Mesendoderm (in vitro differentiated cells): ENCODE results near the gene CDCP2.
A peak's percentile ranks its signal among the peaks of the same experiment; 100 is the strongest.

ENCODE experiments used
- DNase-seq: peaks from one replicate; pipeline ENCODE4 v3.0.0; 2013
- H2AK5ac ChIP-seq: 2 replicates; pipeline ENCODE4 v1.6.1; 2013; ENCODE audit warnings: low read length, inconsistent platforms
- H2BK120ac ChIP-seq: 2 replicates; pipeline ENCODE4 v1.6.1; 2013; ENCODE audit warnings: low read depth, mild to moderate bottlenecking, low read length, moderate library complexity, mixed read lengths
- H2BK15ac ChIP-seq: replicated peaks from 2 replicates; pipeline ENCODE4 v1.6.1; 2013; ENCODE audit warnings: low read depth, mild to moderate bottlenecking, moderate library complexity
- H2BK5ac ChIP-seq: 2 replicates; pipeline ENCODE4 v1.6.1; 2013; ENCODE audit warnings: low read length, inconsistent platforms
- H3K18ac ChIP-seq: 2 replicates; pipeline ENCODE4 v1.6.1; 2013; ENCODE audit warnings: mild to moderate bottlenecking, low read length, mixed read lengths
- H3K23ac ChIP-seq: one replicate; pipeline ENCODE4 v1.6.1; 2013; ENCODE audit warnings: low read length
- H3K27ac ChIP-seq: 2 replicates; pipeline ENCODE4 v1.5.1; 2013; ENCODE audit warnings: low read depth, mild to moderate bottlenecking, inconsistent platforms, low read length, moderate library complexity
- H3K27me3 ChIP-seq: 2 replicates; pipeline ENCODE4 v1.6.1; 2013; ENCODE audit warnings: low read length, control low read depth, mild to moderate bottlenecking, inconsistent platforms; ENCODE audit not compliant: insufficient read depth, poor library complexity
- H3K36me3 ChIP-seq: 2 replicates; pipeline ENCODE4 v1.6.1; 2013; ENCODE audit warnings: low read length, inconsistent platforms; ENCODE audit not compliant: control insufficient read depth, insufficient read depth
- H3K4ac ChIP-seq: one replicate; pipeline ENCODE4 v1.6.1; 2013; ENCODE audit warnings: low read depth, mild to moderate bottlenecking, low read length, moderate library complexity
- H3K4me1 ChIP-seq: 2 replicates; pipeline ENCODE4 v1.6.1; 2013; ENCODE audit warnings: low read depth, low read length, inconsistent platforms; ENCODE audit not compliant: control insufficient read depth
- H3K4me2 ChIP-seq: 2 replicates; pipeline ENCODE4 v1.6.1; 2013; ENCODE audit warnings: low read length
- H3K4me3 ChIP-seq: 2 replicates; pipeline ENCODE4 v1.5.1; 2013; ENCODE audit warnings: mild to moderate bottlenecking, low read length
- H3K56ac ChIP-seq: one replicate; pipeline ENCODE4 v1.6.1; 2013; ENCODE audit warnings: low read length
- H3K79me1 ChIP-seq: 2 replicates; pipeline ENCODE4 v1.6.1; 2013; ENCODE audit warnings: low read length, inconsistent platforms
- H3K79me2 ChIP-seq: 2 replicates; pipeline ENCODE4 v1.6.1; 2013; ENCODE audit warnings: mild to moderate bottlenecking, low read length; ENCODE audit not compliant: control insufficient read depth, insufficient read depth
- H3K9ac ChIP-seq: 2 replicates; pipeline ENCODE4 v1.6.1; 2013; ENCODE audit warnings: low read length, inconsistent platforms
- H4K5ac ChIP-seq: one replicate; pipeline ENCODE4 v1.6.1; 2013; ENCODE audit warnings: low read length
- H4K8ac ChIP-seq: one replicate; pipeline ENCODE4 v1.6.1; 2013; ENCODE audit warnings: low read depth, mild to moderate bottlenecking, control low read depth, low read length, moderate library complexity
- WGBS: extraction: QIAGEN DNeasy Blood & Tissue Kit; methylation state at CpG from one replicate; pipeline ENCODE4 v1.1.7; 2013; ENCODE audit warnings: low lambda C conversion rate, missing lambda C conversion rate; ENCODE audit not compliant: insufficient coverage; ENCODE audit errors: extremely low coverage; 5-methylcytosine and 5-hydroxymethylcytosine counted together

Gene CDCP2

DNA sequence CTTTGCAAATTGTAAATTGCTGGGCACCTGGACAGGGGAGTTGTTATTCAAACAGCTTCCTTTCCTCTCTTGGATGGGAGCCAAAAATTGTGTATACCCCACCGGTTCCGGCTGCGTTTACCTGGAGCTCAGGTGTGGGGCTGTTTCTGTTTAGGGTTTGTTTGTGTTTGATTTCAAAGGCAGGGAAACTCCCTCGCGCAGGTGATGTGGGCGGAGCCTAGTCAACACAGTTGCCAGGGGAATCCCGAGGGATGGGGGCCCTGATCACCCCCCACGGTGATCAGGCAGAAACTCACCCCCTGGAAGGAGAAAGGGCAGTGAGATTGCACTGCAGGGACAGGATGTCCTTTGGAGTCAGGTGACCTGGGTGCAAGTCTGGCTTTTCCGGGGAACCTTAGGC, 28.3 kb downstream of the CDCP2 start:
- Histone ChIP-seq H3K18ac (no peak overlapping the region), H3K4me2 (no peak overlapping the region), H3K27me3 (no peaks in the 10 kb centered on the region), H3K27ac (no peak overlapping the region), H3K56ac (no peak overlapping the region), H4K5ac (no peak overlapping the region), H4K8ac (no peak overlapping the region), H3K79me1 (no peaks in the 10 kb centered on the region), H2BK15ac (no peak overlapping the region), H3K23ac (no peak overlapping the region), H2BK120ac (no peak overlapping the region), H3K4me1 (no peaks in the 10 kb centered on the region), H3K79me2 (no peaks in the 10 kb centered on the region), H3K4me3 (no peak overlapping the region), H2BK5ac (no peak overlapping the region), H3K9ac (no peak overlapping the region), H3K36me3 (no peaks in the 10 kb centered on the region), H2AK5ac (no peak overlapping the region), H3K4ac (no peak overlapping the region)
- DNase-seq: no peak
- no CpG with 5 or more reads among the region's 9 CpGs for WGBS

DNA sequence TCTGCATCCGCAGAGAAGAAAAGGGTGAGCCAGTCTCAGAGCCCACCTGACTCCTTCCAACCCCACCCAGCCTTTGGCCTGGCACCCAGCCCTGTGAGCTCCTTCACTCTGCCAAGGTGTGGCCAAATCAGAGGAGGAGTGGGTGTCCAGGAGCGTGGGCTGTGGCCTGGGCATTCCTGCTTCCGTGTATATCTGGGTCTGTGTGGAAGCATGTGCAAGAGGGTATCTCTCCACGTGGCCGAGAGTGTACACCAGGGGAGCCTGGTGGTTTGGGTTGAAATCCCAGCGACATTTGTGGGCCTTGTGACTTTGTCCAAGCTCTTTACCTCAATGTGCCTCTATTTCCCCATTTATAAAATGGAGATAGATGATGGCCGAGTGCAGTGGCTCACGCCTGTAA, 29.8 kb downstream of the CDCP2 start:
- Histone ChIP-seq H3K79me1 (no peaks in the 10 kb centered on the region), H3K79me2 (no peaks in the 10 kb centered on the region), H3K27me3 (no peaks in the 10 kb centered on the region), H2BK120ac (no peak overlapping the region), H3K18ac (no peak overlapping the region), H3K4me1 (no peaks in the 10 kb centered on the region), H3K27ac (no peak overlapping the region), H2AK5ac (no peak overlapping the region), H3K23ac (no peak overlapping the region), H3K4me2 (no peak overlapping the region), H3K56ac (no peak overlapping the region), H4K5ac (no peak overlapping the region), H2BK15ac (no peak overlapping the region), H2BK5ac (no peak overlapping the region), H3K36me3 (no peaks in the 10 kb centered on the region), H3K4ac (no peak overlapping the region), H3K4me3 (no peak overlapping the region), H4K8ac (no peak overlapping the region), H3K9ac (no peak overlapping the region)
- DNase-seq: no peak
- no CpG with 5 or more reads among the region's 8 CpGs for WGBS

DNA sequence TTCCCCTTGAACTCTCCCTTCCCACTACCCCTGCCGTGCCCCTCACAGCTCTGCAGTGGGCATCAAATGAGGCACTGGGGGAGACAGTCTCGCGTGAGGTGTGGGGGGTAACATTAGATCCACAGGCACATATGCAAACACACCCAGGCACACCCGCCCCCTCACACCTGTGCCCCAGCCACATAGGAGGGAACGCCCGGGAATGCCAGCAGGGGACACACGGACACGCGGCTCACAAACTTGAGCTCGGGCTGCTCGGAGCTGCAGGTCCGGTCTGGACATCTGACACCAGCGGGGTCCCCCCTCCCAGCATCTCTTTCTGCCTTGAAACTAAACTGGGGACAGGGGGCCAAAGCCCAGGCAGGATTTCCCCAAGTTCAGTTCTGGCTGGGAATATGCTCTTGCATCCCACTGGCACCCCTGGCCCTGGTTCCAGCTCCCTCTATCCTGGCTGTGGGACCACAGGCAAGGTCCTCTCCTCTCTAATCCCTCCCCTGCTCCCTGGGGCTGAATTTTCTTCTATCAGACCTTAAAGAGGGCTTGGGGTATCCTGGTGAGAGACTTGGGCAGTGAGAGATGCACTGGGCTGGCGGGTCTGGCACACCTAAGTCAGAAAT, 30.6 kb downstream of the CDCP2 start:
- no peak overlapping the region for H3K4ac ChIP-seq
- DNase-seq: no peak
- H2AK5ac ChIP-seq: no peak overlapping the region
- H3K27ac ChIP-seq: no peak overlapping the region
- WGBS: no CpG with 5 or more reads among the region's 14 CpGs
- no peak overlapping the region for H3K23ac ChIP-seq
- H3K79me1 ChIP-seq: no peaks in the 10 kb centered on the region
- H2BK120ac ChIP-seq: no peak overlapping the region
- H3K36me3 ChIP-seq: no peaks in the 10 kb centered on the region
- H4K8ac ChIP-seq: no peak overlapping the region
- no peaks in the 10 kb centered on the region for H3K27me3 ChIP-seq
- H2BK15ac ChIP-seq: no peak overlapping the region
- no peak overlapping the region for H2BK5ac ChIP-seq
- H3K18ac ChIP-seq: no peak overlapping the region
- no peaks in the 10 kb centered on the region for H3K79me2 ChIP-seq
- peak overlapping the region; percentile 58 for H3K4me2 ChIP-seq
- no peaks in the 10 kb centered on the region for H3K4me1 ChIP-seq
- peak overlapping the region; percentile 81 for H3K56ac ChIP-seq
- H3K9ac ChIP-seq: peak overlapping the region; percentile 64
- H3K4me3 ChIP-seq: no peak overlapping the region
- no peak overlapping the region for H4K5ac ChIP-seq

DNA sequence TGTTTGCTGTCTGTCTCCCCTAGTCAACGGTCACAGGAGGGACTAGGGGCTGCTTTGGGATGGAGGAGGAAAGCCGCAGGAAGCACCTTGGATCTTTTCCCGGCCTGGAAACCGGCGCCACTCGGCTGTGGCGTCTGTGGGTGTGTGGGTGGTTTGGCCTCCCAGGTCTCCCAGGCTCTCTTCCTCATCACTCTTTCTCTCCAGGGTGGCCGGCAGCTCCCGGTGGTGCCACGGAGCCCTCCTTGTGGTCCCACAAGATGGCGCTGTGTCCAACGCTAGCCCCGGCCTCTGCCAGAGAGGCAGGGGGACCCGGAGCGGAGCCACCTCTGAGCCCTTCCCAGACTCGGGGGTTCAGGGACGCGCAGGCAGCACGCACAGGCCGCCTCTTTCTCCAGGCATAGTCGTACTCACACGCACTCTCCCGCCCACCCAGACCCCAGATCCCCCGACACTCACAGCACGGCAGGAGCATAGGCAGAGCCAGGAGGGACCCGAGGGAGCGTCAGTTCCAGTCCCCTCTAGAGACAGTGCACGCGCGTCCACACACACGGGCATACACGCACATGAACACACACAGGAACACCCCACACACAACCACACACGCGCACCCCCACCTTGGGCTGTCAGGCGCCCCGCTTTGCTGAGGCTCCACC, 31.2 kb downstream of the CDCP2 start:
- H2BK120ac ChIP-seq: no peak overlapping the region
- no peak overlapping the region for H2BK5ac ChIP-seq
- no peaks in the 10 kb centered on the region for H3K79me2 ChIP-seq
- peak; percentile 75 for DNase-seq
- no peaks in the 10 kb centered on the region for H3K27me3 ChIP-seq
- H2AK5ac ChIP-seq: no peak overlapping the region
- H3K79me1 ChIP-seq: no peaks in the 10 kb centered on the region
- H2BK15ac ChIP-seq: no peak overlapping the region
- H3K9ac ChIP-seq: peak overlapping the region; percentile 64
- no peak overlapping the region for H3K27ac ChIP-seq
- H3K4me2 ChIP-seq: peak overlapping the region; percentile 58
- H3K4ac ChIP-seq: no peak overlapping the region
- H3K4me3 ChIP-seq: no peak overlapping the region
- WGBS: no CpG with 5 or more reads among the region's 36 CpGs
- no peaks in the 10 kb centered on the region for H3K4me1 ChIP-seq
- H3K23ac ChIP-seq: no peak overlapping the region
- H3K18ac ChIP-seq: peak overlapping the region; percentile 28
- no peaks in the 10 kb centered on the region for H3K36me3 ChIP-seq
- peak overlapping the region; percentile 82 for H3K56ac ChIP-seq
- no peak overlapping the region for H4K5ac ChIP-seq
- H4K8ac ChIP-seq: no peak overlapping the region

DNA sequence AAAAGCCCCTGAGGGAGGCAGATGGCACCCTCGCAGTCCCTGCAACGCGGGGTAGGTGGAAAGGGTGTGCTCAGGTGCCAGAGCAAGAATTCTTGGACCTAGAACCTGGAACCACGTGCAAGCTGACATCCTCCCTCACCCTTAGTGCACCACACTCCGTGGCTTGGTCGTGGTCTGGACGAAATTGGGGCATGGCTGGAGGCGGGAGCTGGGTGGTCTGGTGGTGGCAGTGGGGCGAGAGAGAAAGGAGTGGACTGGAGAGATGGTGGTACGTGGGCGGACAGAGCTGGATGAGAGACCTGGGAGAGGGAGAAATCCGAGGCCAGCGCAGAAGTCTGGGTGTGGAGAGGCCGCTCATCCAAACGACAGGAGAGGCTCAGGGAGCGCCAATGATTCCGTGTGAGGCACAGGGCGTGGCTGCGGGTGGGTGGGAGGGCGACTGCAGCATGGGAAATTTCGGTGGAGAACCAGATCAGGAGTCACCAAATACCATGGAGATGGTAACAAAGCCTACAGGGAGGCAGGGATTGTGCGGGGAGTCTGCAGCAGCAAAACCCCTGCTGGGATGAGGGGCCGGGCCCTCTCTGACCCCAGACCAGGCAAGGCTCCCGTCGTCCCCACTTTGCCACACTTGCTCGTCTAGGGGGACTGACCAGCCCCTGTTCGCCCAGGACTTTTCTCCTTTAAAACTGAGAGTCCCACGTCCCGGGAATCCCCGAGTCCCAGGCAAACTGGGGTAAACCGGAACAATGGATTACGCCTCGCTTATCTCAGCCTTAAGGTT, 31.9 kb downstream of the CDCP2 start:
- no peak overlapping the region for H4K8ac ChIP-seq
- H4K5ac ChIP-seq: no peak overlapping the region
- no peak overlapping the region for H3K4me3 ChIP-seq
- no CpG with 5 or more reads among the region's 33 CpGs for WGBS
- no peaks in the 10 kb centered on the region for H3K79me1 ChIP-seq
- no peak overlapping the region for H2BK120ac ChIP-seq
- no peak overlapping the region for H3K27ac ChIP-seq
- H3K18ac ChIP-seq: peak overlapping the region; percentile 28
- no peak overlapping the region for H3K4me2 ChIP-seq
- H2BK15ac ChIP-seq: no peak overlapping the region
- H3K4me1 ChIP-seq: no peaks in the 10 kb centered on the region
- H3K23ac ChIP-seq: no peak overlapping the region
- H3K56ac ChIP-seq: peak overlapping the region; percentile 82
- peak overlapping the region; percentile 13 for H2BK5ac ChIP-seq
- H3K36me3 ChIP-seq: no peaks in the 10 kb centered on the region
- H3K4ac ChIP-seq: no peak overlapping the region
- peak; percentile 23 for DNase-seq
- no peaks in the 10 kb centered on the region for H3K79me2 ChIP-seq
- no peaks in the 10 kb centered on the region for H3K27me3 ChIP-seq
- H2AK5ac ChIP-seq: peak overlapping the region; percentile 71
- peak overlapping the region; percentile 50 for H3K9ac ChIP-seq
